Mucosa of descending colon (tissue), 3 donors: ENCODE measurements around the gene DRD2. TPM values are rescaled to one million over a fixed set of nuclear protein-coding genes. Genes with fewer than 3 reads are reported as not detected.

Experiments used
- ATAC-seq: fragments of 200-7000 bp; cut with Tn5 transposase; one replicate; pipeline ENCODE4 v1.9.1; 2020; ENCODE audit warnings: mild to moderate bottlenecking, moderate library complexity
- DNase-seq, 3 donors: peaks; one replicate each; pipeline ENCODE4 v3.0.0-alpha.2; 2020
- H3K36me3 ChIP-seq: fragments of 200-600 bp; one replicate; pipeline ENCODE4 v1.8.0; 2021; ENCODE audit warnings: low read depth, mild to moderate bottlenecking
- H3K4me1 ChIP-seq: fragments of 200-600 bp; one replicate; pipeline ENCODE4 v1.8.0; 2021; ENCODE audit warnings: low read depth, mild to moderate bottlenecking
- H3K4me3 ChIP-seq: fragments of 200-600 bp; one replicate; pipeline ENCODE4 v1.8.0; 2021; ENCODE audit warnings: mild to moderate bottlenecking
- H3K9me3 ChIP-seq: fragments of 200-600 bp; one replicate; pipeline ENCODE4 v1.8.0; 2021; ENCODE audit warnings: mild to moderate bottlenecking
- CTCF ChIP-seq: fragments of 200-600 bp; IDR thresholded peaks from one replicate; pipeline ENCODE4 v1.8.0; 2022; ENCODE audit warnings: antibody characterized with exemption, mild to moderate bottlenecking
- intact Hi-C, 2 donors: fragments of 100-400 bp; cut with DNase I in 1 of 2; cut with micrococcal nuclease in 1 of 2; formaldehyde crosslinking; loops; one replicate each; pipeline versions ENCODE4 v1.11.0 to v1.11.1; 2022; cut with DNase I, micrococcal nuclease
- total RNA-seq, 3 donors: library from RNA; stranded (reverse); fragmentation: NEBNext Ultra II Directional in 2 of 3; extraction: Animal tissue kit (Norgen Biotek cat#: 25700) in 2 of 3; gene quantifications; one replicate each; pipeline versions ENCODE4 v1.2.1 to v1.2.4, GENCODE V29; 2021 to 2023
- donor health status: DM: no; HTN: no; CAD: no; lungs with moderate emphysema.
- donor health status: DM: no; HTN: no; CAD: no.
- donor health status: DM: no; HTN: yes; CAD: no.

Gene DRD2
- total RNA-seq, 3 donors from 2014 or later, result 0.22 to 0.41 (median 0.39) TPM

- TF ChIP-seq CTCF, result no peak
- no peaks in the 10 kb centered on the region for H3K4me1 ChIP-seq
Observed at GRCh38 chr11:113382121-113382520, 93.1 kb downstream of the DRD2 start.

GRCh38 chr11:113378692-113379091, 96.5 kb downstream of the DRD2 start:
- ATAC-seq, result no peak
- H3K4me3 ChIP-seq, result no peak overlapping the region
- H3K36me3 ChIP-seq, result no peaks in the 10 kb centered on the region
- intact Hi-C loops, result no loop called here
- H3K4me1 ChIP-seq, result no peaks in the 10 kb centered on the region
- TF ChIP-seq CTCF, result no peak
- no peak for DNase-seq
- H3K9me3 ChIP-seq, result no peaks in the 10 kb centered on the region

More at GRCh38 chr11:113382121-113382520, 93.1 kb downstream of the DRD2 start:
- Histone ChIP-seq H3K36me3 (no peaks in the 10 kb centered on the region), H3K9me3 (no peaks in the 10 kb centered on the region), H3K4me3 (no peak overlapping the region)
- no peak for ATAC-seq
- intact Hi-C loops, result no loop called here
- no peak for DNase-seq

DNA sequence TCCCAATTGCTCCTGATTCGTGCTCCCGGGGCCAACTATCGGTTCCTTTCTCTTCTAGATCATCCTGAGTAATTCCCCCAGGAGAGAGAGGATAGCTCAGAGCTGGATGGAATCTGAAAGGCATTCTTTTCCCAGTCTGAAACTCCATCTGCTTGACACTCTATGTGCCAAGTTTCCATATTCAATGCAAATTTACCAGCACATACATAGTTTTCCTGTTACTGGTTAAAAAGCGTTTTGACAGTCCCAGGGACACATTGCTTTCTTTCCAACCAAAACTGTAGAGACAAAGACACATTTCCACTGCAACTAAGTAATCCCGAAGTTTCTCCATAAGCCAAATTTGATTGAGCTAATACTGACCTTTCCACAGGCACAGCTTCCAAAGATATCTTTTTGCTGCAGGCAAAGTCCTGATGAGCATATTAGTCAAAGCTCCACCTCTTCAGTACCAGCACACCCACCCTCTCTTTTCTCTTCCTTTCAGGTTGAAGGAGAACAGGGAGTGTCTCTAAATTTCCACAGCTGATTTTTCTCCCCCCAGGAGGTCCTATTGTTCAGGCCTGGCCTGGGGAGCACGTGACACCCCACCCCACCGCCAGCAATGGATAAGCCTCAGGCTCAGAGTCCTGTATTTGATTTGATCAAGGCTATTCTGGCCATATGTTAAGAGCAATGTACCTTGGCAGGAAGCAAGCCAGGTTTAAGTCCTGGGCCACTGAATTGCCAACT, 97.4 kb downstream of the DRD2 start:
- TF ChIP-seq CTCF, result no peak
- no peaks in the 10 kb centered on the region for H3K36me3 ChIP-seq
- no peak for DNase-seq
- no peaks in the 10 kb centered on the region for H3K4me1 ChIP-seq
- no peaks in the 10 kb centered on the region for H3K9me3 ChIP-seq
- ATAC-seq, result no peak
- intact Hi-C loops, result no loop called here
- no peak overlapping the region for H3K4me3 ChIP-seq

- H3K4me1 ChIP-seq, result no peaks in the 10 kb centered on the region
- ATAC-seq (no peak), DNase-seq (no peak)
- H3K4me3 ChIP-seq, result no peak overlapping the region
- intact Hi-C loops, result no loop called here
- no peak for TF ChIP-seq CTCF
- no peaks in the 10 kb centered on the region for H3K9me3 ChIP-seq
- H3K36me3 ChIP-seq, result no peaks in the 10 kb centered on the region
Observed at GRCh38 chr11:113376156-113376555, 99.0 kb downstream of the DRD2 start.

GRCh38 chr11:113375402-113375801, 99.8 kb downstream of the DRD2 start:
- DNase-seq (no peak), ATAC-seq (no peak)
- no peaks in the 10 kb centered on the region for H3K36me3 ChIP-seq
- intact Hi-C loops, result no loop called here
- no peaks in the 10 kb centered on the region for H3K4me1 ChIP-seq
- H3K9me3 ChIP-seq, result no peaks in the 10 kb centered on the region
- no peak for TF ChIP-seq CTCF
- H3K4me3 ChIP-seq, result no peak overlapping the region
